ENCODE data around the gene RMDN2.

DNA sequence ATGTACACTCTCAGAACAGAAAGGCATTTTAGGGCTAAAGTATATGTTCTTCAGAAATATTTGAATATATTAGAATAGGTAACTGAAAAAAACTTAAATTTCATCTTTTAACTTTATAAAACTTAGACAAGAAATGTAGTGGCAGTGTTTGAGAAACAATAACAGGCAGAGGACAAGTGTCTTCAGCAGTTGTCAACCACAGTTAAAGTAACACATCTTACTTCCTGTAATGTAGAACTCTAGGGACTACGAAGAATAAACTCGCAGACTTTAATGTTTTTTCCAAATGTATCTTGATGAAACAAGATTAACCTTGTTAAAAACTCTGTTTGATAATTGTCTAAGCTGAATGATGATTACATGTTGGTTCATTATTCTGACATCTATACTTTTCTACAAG is 50.7 kb downstream of the RMDN2 start:
- TF ChIP-seq, protein P1, sequence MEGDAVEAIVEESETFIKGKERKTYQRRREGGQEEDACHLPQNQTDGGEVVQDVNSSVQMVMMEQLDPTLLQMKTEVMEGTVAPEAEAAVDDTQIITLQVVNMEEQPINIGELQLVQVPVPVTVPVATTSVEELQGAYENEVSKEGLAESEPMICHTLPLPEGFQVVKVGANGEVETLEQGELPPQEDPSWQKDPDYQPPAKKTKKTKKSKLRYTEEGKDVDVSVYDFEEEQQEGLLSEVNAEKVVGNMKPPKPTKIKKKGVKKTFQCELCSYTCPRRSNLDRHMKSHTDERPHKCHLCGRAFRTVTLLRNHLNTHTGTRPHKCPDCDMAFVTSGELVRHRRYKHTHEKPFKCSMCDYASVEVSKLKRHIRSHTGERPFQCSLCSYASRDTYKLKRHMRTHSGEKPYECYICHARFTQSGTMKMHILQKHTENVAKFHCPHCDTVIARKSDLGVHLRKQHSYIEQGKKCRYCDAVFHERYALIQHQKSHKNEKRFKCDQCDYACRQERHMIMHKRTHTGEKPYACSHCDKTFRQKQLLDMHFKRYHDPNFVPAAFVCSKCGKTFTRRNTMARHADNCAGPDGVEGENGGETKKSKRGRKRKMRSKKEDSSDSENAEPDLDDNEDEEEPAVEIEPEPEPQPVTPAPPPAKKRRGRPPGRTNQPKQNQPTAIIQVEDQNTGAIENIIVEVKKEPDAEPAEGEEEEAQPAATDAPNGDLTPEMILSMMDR (IDR thresholded peaks at IDR 0.05; ENCODE audit: low read depth, low read length) = no peak
- no peak for TF ChIP-seq EZH2phosphoT487 (IDR thresholded peaks at IDR 0.05; ENCODE audit: low read depth)

Data from OCI-LY3 (cell line).